ENCODE results near the gene ST6GALNAC3. TPM values are rescaled to one million over a fixed set of nuclear protein-coding genes. Genes with fewer than 3 reads are reported as not detected.

ST6GALNAC3 gene
- total RNA-seq, 4 donors from 2014 or later: 2.8 to 3.5 (median 3.4) TPM

DNA sequence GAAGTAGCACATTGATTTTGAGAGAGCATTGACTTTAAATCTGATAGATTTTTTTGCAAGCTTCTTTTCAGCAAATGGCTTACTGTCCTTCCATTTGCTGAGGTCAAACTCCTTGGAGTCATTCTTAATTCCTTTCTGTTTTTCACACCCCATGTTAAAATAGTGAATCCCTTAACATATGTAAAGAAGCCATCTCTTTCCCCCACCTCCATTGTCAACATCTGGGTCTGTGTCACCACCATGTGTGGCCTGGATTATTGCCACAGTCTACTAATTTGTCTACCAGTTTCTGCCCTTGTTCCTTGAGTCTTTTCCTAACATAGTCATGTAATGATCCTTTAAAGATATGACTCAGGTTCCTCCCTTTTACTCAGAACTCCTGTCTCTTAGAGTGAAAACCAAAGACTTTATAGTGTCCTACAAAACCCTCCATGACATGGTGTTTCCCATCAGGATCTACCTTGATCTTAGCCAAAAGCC, 104.7 kb downstream of the ST6GALNAC3 start:
- no peak for DNase-seq
- no peak overlapping the region for H3K27ac ChIP-seq
- H3K4me1 ChIP-seq: no peaks in the 10 kb centered on the region
- no peaks in the 10 kb centered on the region for H3K27me3 ChIP-seq
- no peaks in the 10 kb centered on the region for H3K36me3 ChIP-seq
- no peak overlapping the region for H3K4me3 ChIP-seq
- no peaks in the 10 kb centered on the region for H3K9me3 ChIP-seq
- TF ChIP-seq, protein P1, sequence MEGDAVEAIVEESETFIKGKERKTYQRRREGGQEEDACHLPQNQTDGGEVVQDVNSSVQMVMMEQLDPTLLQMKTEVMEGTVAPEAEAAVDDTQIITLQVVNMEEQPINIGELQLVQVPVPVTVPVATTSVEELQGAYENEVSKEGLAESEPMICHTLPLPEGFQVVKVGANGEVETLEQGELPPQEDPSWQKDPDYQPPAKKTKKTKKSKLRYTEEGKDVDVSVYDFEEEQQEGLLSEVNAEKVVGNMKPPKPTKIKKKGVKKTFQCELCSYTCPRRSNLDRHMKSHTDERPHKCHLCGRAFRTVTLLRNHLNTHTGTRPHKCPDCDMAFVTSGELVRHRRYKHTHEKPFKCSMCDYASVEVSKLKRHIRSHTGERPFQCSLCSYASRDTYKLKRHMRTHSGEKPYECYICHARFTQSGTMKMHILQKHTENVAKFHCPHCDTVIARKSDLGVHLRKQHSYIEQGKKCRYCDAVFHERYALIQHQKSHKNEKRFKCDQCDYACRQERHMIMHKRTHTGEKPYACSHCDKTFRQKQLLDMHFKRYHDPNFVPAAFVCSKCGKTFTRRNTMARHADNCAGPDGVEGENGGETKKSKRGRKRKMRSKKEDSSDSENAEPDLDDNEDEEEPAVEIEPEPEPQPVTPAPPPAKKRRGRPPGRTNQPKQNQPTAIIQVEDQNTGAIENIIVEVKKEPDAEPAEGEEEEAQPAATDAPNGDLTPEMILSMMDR (IDR thresholded peaks at IDR 0.05): no peak
- no peak for TF ChIP-seq POLR2A (IDR thresholded peaks at IDR 0.05)

DNA sequence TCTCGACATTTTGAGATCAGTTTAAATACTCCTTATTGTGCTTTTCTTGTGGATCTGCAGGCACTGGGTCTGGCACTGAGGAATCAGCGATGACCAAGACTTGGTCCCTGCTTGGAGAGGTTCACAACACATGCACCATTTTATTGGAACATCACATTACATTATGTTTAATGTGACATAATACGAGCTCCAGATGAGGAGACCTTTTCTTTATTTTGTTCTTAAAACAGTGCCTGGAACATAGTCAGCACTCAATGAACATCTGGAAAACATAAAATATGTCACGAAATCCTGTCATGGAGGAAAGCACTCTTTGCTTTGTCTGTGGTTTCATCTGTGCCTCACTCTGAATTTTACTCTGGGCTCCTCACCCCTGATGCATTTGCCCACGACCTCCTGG, 110.7 kb downstream of the ST6GALNAC3 start:
- Histone ChIP-seq H3K27me3 (no peaks in the 10 kb centered on the region), H3K36me3 (no peaks in the 10 kb centered on the region), H3K4me3 (no peak overlapping the region), H3K4me1 (no peaks in the 10 kb centered on the region), H3K9me3 (no peaks in the 10 kb centered on the region), H3K27ac (no peak overlapping the region)
- no peak for DNase-seq
- TF ChIP-seq, protein P1 (IDR thresholded peaks at IDR 0.05): no peak
- TF ChIP-seq POLR2A (IDR thresholded peaks at IDR 0.05): no peak

DNA sequence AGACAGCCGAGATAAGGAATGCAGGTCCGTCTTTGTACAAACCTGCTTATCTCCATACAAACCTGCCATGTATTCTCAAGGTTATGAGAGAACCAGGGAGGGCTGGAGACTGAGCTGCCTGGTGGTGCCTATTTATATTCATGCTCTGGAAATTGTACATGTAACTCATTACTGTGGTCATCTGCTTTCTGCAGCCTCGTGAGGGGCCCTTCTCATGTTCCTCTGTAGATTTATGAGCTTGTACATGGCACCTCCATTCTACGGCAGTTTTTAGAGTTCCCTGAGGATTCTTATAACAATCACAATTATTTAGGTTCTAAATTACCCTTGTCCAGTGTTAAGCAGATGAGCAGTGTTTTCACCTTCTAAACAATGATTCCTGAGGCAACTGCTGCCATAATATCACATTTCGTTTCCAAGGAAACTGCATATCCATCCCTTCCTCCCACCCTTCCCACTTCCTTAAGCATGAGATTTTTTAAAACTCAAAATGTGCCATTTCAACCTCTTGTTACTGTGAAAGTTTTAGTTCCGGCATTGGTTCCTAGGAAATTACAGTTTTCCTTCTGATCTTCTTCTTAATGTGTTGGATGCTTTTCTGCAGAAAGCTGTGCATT, 112.1 kb downstream of the ST6GALNAC3 start:
- Histone ChIP-seq H3K27me3 (no peaks in the 10 kb centered on the region), H3K27ac (no peak overlapping the region), H3K36me3 (no peaks in the 10 kb centered on the region), H3K4me1 (no peaks in the 10 kb centered on the region), H3K4me3 (no peak overlapping the region), H3K9me3 (no peaks in the 10 kb centered on the region)
- DNase-seq: no peak
- TF ChIP-seq, protein P1 (IDR thresholded peaks at IDR 0.05): no peak
- TF ChIP-seq POLR2A (IDR thresholded peaks at IDR 0.05): no peak

DNA sequence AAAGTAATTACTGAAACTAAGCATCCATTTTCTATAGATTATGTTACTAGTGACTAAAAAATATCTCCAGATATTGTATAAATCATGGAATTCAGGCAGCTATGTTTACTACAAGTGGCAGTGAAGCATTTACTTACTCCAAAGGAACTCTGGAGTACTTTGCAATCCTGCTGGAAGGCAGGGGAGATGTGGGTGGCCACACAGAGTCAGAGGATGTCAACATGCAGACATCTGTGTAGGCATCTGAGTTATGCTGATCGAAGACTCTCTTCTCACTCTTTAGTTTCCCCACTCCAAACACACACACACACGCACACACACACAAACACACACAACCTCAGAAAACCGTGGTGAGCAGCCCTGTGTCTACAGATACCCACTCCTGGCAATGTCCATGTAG, 112.9 kb downstream of the ST6GALNAC3 start:
- no peak for TF ChIP-seq POLR2A (IDR thresholded peaks at IDR 0.05)
- TF ChIP-seq, protein P1 (IDR thresholded peaks at IDR 0.05): no peak
- H3K27ac ChIP-seq: no peak overlapping the region
- no peaks in the 10 kb centered on the region for H3K27me3 ChIP-seq
- H3K9me3 ChIP-seq: no peaks in the 10 kb centered on the region
- H3K36me3 ChIP-seq: no peaks in the 10 kb centered on the region
- no peaks in the 10 kb centered on the region for H3K4me1 ChIP-seq
- DNase-seq: no peak
- H3K4me3 ChIP-seq: no peak overlapping the region

DNA sequence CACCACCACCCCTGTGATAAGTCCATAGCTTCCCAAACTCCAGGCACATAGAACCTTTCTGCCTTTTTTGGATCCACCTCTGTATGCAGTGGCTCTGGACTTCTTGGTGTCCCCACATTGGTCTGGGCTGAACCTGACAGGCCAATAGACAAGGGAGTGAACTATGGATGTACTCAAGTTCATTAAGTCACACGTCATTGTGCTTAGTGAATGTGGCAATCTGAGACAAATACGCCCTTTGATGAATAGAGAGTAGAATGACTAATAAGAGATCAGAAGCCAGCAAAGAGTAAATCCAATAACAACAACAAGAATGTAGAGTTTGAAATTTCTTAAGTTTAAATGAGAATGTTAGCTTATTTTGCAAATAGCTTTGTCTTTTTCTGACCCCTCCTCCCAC, 114.8 kb downstream of the ST6GALNAC3 start:
- H3K9me3 ChIP-seq: no peaks in the 10 kb centered on the region
- no peak overlapping the region for H3K27ac ChIP-seq
- no peaks in the 10 kb centered on the region for H3K4me1 ChIP-seq
- H3K27me3 ChIP-seq: no peaks in the 10 kb centered on the region
- DNase-seq: no peak
- H3K4me3 ChIP-seq: no peak overlapping the region
- no peaks in the 10 kb centered on the region for H3K36me3 ChIP-seq
- no peak for TF ChIP-seq POLR2A (IDR thresholded peaks at IDR 0.05)
- TF ChIP-seq, protein P1 (IDR thresholded peaks at IDR 0.05): no peak
